Dedifferentiated amniotic fluid mesenchymal stem cell (primary cell): ENCODE results near the gene FCGR3A.
"Not testable (repeated sequence)": the region's sequence is repeated elsewhere in the genome, so short reads cannot be mapped to it uniquely, and the experiment has no call there.

Experiments used
- DNase-seq: peaks from one replicate; pipeline ENCODE4 v3.0.0-alpha.2; 2016; ENCODE audit errors: extremely low spot score

Gene FCGR3A

DNA sequence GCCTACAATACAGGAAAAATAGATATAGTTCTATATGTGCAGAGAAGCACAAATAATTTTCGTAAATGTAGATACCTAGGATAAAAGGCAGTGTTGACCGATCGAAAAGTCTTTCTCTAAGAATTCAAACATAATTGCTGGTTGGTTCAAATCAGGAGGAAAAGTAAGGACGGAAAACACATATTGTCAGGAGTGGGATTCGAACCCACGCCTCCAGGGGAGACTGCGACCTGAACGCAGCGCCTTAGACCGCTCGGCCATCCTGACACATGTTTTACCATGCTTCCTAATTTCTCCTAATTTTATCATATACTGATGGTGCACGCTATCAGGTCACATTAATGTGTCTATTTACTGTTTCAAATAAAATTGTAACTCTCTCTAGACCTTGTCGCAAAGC lies 19.5 kb downstream of the FCGR3A start:
- DNase-seq: peak; percentile 39

- not testable (repeated sequence) for DNase-seq
These were observed 20.0 kb downstream of the FCGR3A start for GRCh38 chr1:161529463-161530104.

DNA sequence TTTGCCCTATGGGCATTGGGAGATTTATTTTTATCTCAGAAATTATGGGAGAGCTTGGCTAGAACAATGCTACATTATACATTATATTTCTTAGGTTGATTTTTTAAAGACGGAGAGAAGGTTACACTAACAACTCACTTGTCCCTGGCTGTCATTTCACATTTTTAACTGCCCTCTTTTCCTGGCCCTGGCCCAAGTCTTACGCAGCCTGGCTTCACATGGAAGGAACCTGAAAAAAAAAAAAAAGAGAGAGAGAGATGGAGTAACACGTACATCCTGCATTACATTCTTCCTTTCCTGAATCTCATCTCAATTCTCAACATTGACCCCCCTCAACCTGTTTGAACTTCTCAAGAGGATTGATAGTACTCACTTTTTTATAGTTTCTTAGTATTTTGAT lies 21.1 kb downstream of the FCGR3A start:
- not testable (repeated sequence) for DNase-seq

- not testable (repeated sequence) for DNase-seq
These were observed 23.7 kb downstream of the FCGR3A start for GRCh38 chr1:161525918-161526317.

DNA sequence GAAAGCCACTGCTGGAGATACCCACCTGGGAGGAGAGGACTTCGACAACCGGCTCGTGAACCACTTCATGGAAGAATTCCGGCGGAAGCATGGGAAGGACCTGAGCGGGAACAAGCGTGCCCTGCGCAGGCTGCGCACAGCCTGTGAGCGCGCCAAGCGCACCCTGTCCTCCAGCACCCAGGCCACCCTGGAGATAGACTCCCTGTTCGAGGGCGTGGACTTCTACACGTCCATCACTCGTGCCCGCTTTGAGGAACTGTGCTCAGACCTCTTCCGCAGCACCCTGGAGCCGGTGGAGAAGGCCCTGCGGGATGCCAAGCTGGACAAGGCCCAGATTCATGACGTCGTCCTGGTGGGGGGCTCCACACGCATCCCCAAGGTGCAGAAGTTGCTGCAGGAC lies 24.3 kb downstream of the FCGR3A start:
- DNase-seq: not testable (repeated sequence)

DNA sequence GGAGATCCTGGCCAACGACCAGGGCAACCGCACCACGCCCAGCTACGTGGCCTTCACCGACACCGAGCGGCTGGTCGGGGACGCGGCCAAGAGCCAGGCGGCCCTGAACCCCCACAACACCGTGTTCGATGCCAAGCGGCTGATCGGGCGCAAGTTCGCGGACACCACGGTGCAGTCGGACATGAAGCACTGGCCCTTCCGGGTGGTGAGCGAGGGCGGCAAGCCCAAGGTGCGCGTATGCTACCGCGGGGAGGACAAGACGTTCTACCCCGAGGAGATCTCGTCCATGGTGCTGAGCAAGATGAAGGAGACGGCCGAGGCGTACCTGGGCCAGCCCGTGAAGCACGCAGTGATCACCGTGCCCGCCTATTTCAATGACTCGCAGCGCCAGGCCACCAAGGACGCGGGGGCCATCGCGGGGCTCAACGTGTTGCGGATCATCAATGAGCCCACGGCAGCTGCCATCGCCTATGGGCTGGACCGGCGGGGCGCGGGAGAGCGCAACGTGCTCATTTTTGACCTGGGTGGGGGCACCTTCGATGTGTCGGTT lies 24.8 kb downstream of the FCGR3A start:
- not testable (repeated sequence) for DNase-seq

GRCh38 chr1:161523817-161524741 lies 25.5 kb downstream of the FCGR3A start, which contains the start of gene HSPA6:
Gene HSPA6 (plus strand): TSS chr1:161524540. CDS start chr1:161524659, 119 bp downstream.
- peak; percentile 27 for DNase-seq

DNA sequence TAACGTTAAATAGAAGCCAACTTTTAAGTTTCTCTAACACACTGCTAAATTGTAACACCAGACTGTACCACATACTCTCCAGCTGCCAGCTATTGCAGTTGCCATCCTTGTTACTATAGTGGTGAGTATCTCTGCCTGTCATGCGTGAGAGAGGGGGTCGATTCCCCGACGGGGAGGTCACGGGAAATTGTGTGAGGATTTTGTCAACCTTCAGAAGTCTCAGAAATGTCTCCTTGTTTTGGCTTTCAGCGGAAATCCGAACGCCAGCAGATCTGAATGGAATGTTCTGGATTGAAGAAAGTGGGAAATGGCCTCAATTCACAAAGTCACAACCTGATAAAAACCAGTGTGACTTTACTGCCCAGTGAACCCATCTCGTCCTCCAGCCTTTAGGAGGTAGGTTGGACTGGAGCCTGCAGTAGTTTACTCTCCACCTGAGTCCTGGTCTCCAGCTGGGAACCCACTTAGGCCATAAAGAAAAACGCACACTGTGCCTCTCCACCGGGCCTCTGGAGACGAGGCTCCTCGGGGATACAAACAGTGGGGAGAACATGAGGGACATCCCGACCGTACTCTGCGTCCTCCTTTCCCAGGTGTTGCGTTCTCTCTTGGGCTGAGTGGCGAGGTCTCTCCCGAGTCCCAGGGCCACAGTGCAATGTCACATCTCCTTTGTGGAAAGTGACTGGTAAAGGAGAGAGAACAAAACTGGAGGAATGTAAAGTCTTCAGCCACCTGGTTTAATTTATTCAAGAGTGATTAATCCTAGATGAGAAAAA lies 26.4 kb downstream of the FCGR3A start:
- not testable (repeated sequence) for DNase-seq

- DNase-seq: not testable (repeated sequence)
These were observed 35.7 kb downstream of the FCGR3A start for GRCh38 chr1:161513953-161514352.

GRCh38 chr1:161513448-161513780 lies 36.2 kb downstream of the FCGR3A start:
- DNase-seq: not testable (repeated sequence)

- not testable (repeated sequence) for DNase-seq
These were observed 36.8 kb downstream of the FCGR3A start for GRCh38 chr1:161512636-161513447.

- DNase-seq: no peak
These were observed 37.9 kb downstream of the FCGR3A start for GRCh38 chr1:161511756-161512060.

- no peak for DNase-seq
These were observed 38.4 kb downstream of the FCGR3A start for GRCh38 chr1:161511018-161511755.

DNA sequence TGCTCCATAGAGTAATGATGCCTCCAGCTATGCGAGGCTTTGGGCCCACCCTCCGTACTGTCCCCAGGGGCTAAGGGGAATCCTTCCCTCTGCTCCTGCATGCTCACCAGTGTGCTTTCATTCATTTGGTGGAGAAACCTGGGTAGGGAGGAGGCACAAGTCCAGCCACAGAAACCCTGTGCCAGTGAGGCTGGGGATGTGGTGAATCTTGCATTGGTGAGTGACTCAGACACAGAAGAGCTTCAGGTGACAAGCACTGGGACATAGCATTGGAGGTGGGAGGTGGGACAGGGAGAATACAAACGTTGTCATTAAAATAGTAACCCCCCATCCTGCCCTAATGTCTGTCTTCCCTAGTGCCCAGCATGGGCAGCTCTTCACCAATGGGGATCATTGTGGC lies 39.1 kb downstream of the FCGR3A start:
- no peak for DNase-seq

DNA sequence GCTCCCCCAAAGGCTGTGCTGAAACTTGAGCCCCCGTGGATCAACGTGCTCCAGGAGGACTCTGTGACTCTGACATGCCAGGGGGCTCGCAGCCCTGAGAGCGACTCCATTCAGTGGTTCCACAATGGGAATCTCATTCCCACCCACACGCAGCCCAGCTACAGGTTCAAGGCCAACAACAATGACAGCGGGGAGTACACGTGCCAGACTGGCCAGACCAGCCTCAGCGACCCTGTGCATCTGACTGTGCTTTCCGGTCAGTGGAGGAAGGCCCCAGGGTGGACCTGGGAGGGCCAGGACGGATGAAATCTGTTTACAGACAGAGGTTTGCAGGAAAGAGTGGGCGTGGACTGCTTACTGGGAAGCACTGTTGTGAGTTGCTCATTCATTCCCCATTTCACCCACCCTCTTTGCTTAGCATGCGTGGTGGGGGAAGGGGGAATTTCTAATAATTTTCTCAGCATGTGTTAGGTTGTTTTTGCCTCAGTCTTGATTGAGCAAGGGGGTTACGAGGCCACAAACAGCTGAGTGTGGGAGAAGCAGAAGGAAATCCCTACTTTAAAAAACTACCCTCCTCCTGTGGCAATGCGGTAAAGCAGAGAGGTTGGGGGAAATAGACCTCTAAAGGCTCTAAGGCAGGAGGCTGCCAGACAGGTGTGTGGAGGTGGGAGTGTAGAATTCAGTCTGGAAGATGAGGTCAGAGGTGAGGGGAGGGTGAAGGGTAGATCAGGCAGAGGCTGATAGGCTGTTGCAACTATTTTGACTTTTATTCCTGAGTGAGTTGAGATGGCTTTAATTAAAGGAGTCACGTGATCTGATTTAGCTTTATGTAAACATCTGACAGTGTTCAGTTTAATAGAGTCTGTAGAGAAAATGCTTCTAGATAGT lies 43.0 kb downstream of the FCGR3A start:
- DNase-seq: no peak

GRCh38 chr1:161505686-161506085 lies 43.9 kb downstream of the FCGR3A start:
- no peak for DNase-seq

DNA sequence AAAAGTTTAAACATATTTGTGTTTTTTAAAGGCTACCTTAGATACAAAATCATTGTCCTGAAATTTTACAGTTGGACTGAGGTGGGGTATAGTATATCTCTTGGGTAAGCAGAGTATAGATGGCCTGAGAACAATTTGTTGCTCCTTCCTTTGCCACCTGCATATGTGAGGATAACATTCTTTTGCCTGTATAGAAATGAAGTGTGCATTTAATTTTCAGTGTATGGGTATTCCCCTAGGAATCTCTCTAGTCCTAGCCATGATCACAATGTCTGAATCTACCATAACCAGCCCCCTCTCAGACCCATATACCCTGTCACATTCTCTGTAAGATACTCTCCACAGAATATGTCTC lies 46.2 kb downstream of the FCGR3A start:
- peak; percentile 6 for DNase-seq

DNA sequence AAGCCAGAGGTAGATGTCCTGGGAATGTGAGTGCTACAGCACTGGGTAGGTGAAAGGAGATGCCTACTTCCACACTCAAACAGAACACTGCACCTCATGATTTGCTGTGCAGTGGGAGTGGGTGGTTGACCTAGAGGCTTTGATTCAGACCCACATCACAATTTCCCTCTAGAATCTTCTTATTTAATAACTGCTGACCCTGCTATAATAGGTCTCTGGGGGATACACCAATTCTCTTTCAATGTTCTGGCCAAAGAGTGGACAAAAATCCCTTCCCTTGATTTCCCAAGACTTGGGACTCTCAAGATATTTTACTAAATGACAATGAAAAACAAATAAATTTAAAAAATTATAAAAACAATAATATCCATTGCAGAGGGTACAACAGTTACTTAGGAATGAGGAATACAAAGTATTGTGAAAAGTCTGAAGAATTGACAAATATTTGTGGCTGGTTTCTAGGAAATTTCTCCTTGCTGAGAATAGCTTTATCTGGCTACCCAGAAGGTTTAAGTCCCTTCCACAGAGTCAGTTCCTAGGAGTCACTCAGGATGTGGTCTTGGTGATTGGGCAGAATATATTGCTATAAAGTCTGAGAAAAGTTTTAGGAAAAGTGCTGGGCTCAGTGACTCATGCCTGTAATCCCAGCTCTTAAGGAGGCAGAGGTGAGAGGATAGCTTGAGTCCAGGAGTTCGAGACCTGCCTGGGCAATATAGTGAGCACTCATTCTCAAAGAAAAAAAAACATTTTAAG lies 46.8 kb downstream of the FCGR3A start:
- peak; percentile 3 for DNase-seq

- DNase-seq: peak; percentile 1
These were observed 47.4 kb downstream of the FCGR3A start for GRCh38 chr1:161502181-161502580.
